Upper lobe of left lung (tissue), 6 donors: ENCODE results near the gene PALLD. TPM values are rescaled to one million over a fixed set of nuclear protein-coding genes. Genes with fewer than 3 reads are reported as not detected.

Experiments used
- ATAC-seq, 2 donors: fragments of 200-7000 bp; cut with Tn5 transposase; one replicate each; pipeline ENCODE4 v1.9.1; 2022; ENCODE audit warnings: mild to moderate bottlenecking in 2 of 2, moderate library complexity in 2 of 2; ENCODE audit not compliant: low FRiP score in 2 of 2
- DNase-seq, 2 donors: peaks; one replicate each; pipeline ENCODE4 v3.0.0-alpha.2; 2019 to 2020
- H3K27ac ChIP-seq, 4 donors: fragments of 200-600 bp; sonication (generic); one replicate each; pipeline ENCODE4 v1.5.1; 2016 to 2019
- H3K27me3 ChIP-seq, 4 donors: fragments of 200-600 bp; sonication (generic); one replicate each; pipeline ENCODE4 v1.5.1; 2017 to 2019
- H3K36me3 ChIP-seq, 4 donors: fragments of 200-600 bp; sonication (generic); one replicate each; pipeline ENCODE4 v1.5.1; 2016 to 2019
- H3K4me1 ChIP-seq, 4 donors: fragments of 200-600 bp; sonication (generic); one replicate each; pipeline ENCODE4 v1.5.1; 2018 to 2019
- H3K4me3 ChIP-seq, 4 donors: fragments of 200-600 bp; sonication (generic); one replicate each; pipeline ENCODE4 v1.5.1; 2017 to 2019; ENCODE audit warnings: mild to moderate bottlenecking in 2 of 4, moderate library complexity in 1 of 4
- H3K9me3 ChIP-seq, 4 donors: fragments of 200-600 bp; sonication (generic); one replicate each; pipeline ENCODE4 v1.5.1; 2018 to 2019
- CTCF ChIP-seq, 6 experiments: fragments of 450-650 bp in 4 of 6; fragments of 200-600 bp in 2 of 6; sonication (generic) in 2 of 6; IDR thresholded peaks; one replicate each; pipeline ENCODE4 v1.5.1; 2016 to 2019; ENCODE audit warnings: antibody characterized with exemption in 6 of 6
- EP300 ChIP-seq, 4 donors: sonication (generic); formaldehyde crosslinking; IDR thresholded peaks; one replicate each; pipeline ENCODE4 v1.5.1; 2017; ENCODE audit warnings: antibody characterized with exemption in 4 of 4, control low read depth in 2 of 4
- POLR2A ChIP-seq, 4 donors: fragments of 450-650 bp; IDR thresholded peaks; one replicate each; pipeline ENCODE4 v1.5.1; 2016 to 2017; ENCODE audit warnings: antibody characterized with exemption in 4 of 4, mild to moderate bottlenecking in 2 of 4
- POLR2AphosphoS5 ChIP-seq, 2 donors: sonication (generic); formaldehyde crosslinking; IDR thresholded peaks; one replicate each; pipeline ENCODE4 v1.5.1; 2017; ENCODE audit warnings: antibody characterized with exemption in 2 of 2
- WGBS, 2 donors: methylation state at CpG; one replicate each; pipeline ENCODE4 v1.1.5; 2017 to 2018; 5-methylcytosine and 5-hydroxymethylcytosine counted together
- total RNA-seq, 6 donors: library from RNA; depleted of rRNA in 4 of 6; stranded (reverse); fragments of >200 nt in 4 of 6; gene quantifications; one replicate each; pipeline versions ENCODE4 v1.1.0 to v1.2.1, GENCODE V29; 2016 to 2021
- donor health status: DM: no; HTN: no; CAD: no; lungs with moderate emphysema.
- donor health status: DM: no; HTN: yes; CAD: no; lungs with severe emphysema.

The PALLD gene
- total RNA-seq, 6 donors from 2014 or later = 63.9 to 175 (median 134) TPM

GRCh38 chr4:168489616-168490015 is 7.2 kb upstream of the PALLD start:
- H3K4me1 ChIP-seq = no peaks in the 10 kb centered on the region
- H3K9me3 ChIP-seq = no peaks in the 10 kb centered on the region
- no peaks in the 10 kb centered on the region for H3K36me3 ChIP-seq
- no peak for TF ChIP-seq POLR2AphosphoS5 (IDR thresholded peaks at IDR 0.05)
- no peak for TF ChIP-seq POLR2A (IDR thresholded peaks at IDR 0.05)
- TF ChIP-seq CTCF (IDR thresholded peaks at IDR 0.05) = no peak
- no peak for TF ChIP-seq EP300 (IDR thresholded peaks at IDR 0.05)
- no peak for ATAC-seq
- 90 to 94% methylated on average over 1 of the region's 1 CpG for WGBS, 2 donors
- DNase-seq = no peak
- H3K4me3 ChIP-seq = no peak overlapping the region
- no peak overlapping the region for H3K27ac ChIP-seq
- no peaks in the 10 kb centered on the region for H3K27me3 ChIP-seq

GRCh38 chr4:168490711-168491110 is 6.1 kb upstream of the PALLD start:
- WGBS, 2 donors = 94 to 97% methylated on average over 2 of the region's 2 CpGs
- ATAC-seq = no peak
- TF ChIP-seq POLR2AphosphoS5 (IDR thresholded peaks at IDR 0.05) (no peak), POLR2A (IDR thresholded peaks at IDR 0.05) (no peak), EP300 (IDR thresholded peaks at IDR 0.05) (no peak), CTCF (IDR thresholded peaks at IDR 0.05) (no peak)
- Histone ChIP-seq H3K36me3 (no peaks in the 10 kb centered on the region), H3K27me3 (no peaks in the 10 kb centered on the region), H3K9me3 (no peaks in the 10 kb centered on the region), H3K4me1 (no peaks in the 10 kb centered on the region), H3K27ac (no peak overlapping the region), H3K4me3 (no peak overlapping the region)
- no peak for DNase-seq

- Histone ChIP-seq H3K36me3 (no peaks in the 10 kb centered on the region), H3K9me3 (no peaks in the 10 kb centered on the region), H3K27ac (no peak overlapping the region), H3K4me3 (no peak overlapping the region), H3K4me1 (no peaks in the 10 kb centered on the region), H3K27me3 (no peaks in the 10 kb centered on the region)
- ATAC-seq (no peak), DNase-seq (no peak)
- TF ChIP-seq CTCF (IDR thresholded peaks at IDR 0.05) (no peak), POLR2AphosphoS5 (IDR thresholded peaks at IDR 0.05) (no peak), POLR2A (IDR thresholded peaks at IDR 0.05) (no peak), EP300 (IDR thresholded peaks at IDR 0.05) (no peak)
- WGBS, 2 donors = 92 to 95% methylated on average over 2 of the region's 2 CpGs
Observed at GRCh38 chr4:168491563-168491962, 5.3 kb upstream of the PALLD start.

GRCh38 chr4:168498251-168498650 is 1.4 kb downstream of the PALLD start:
- no peaks in the 10 kb centered on the region for H3K4me1 ChIP-seq
- TF ChIP-seq POLR2A (IDR thresholded peaks at IDR 0.05) (no peak), EP300 (IDR thresholded peaks at IDR 0.05) (no peak), POLR2AphosphoS5 (IDR thresholded peaks at IDR 0.05) (no peak), CTCF (IDR thresholded peaks at IDR 0.05) (no peak)
- no peak overlapping the region for H3K27ac ChIP-seq

GRCh38 chr4:168499241-168499640 is 2.4 kb downstream of the PALLD start:
- H3K9me3 ChIP-seq = no peaks in the 10 kb centered on the region
- TF ChIP-seq POLR2AphosphoS5 (IDR thresholded peaks at IDR 0.05) = no peak
- no peak for TF ChIP-seq CTCF (IDR thresholded peaks at IDR 0.05)
- no peak for TF ChIP-seq POLR2A (IDR thresholded peaks at IDR 0.05)
- no peak for TF ChIP-seq EP300 (IDR thresholded peaks at IDR 0.05)
- H3K4me3 ChIP-seq = no peak overlapping the region
- no peak overlapping the region for H3K27ac ChIP-seq
- no peaks in the 10 kb centered on the region for H3K27me3 ChIP-seq
- H3K36me3 ChIP-seq = no peaks in the 10 kb centered on the region
- ATAC-seq (no peak), DNase-seq (no peak)
- H3K4me1 ChIP-seq = no peaks in the 10 kb centered on the region

More at GRCh38 chr4:168498251-168498650, 1.4 kb downstream of the PALLD start:
- no peaks in the 10 kb centered on the region for H3K36me3 ChIP-seq
- no peaks in the 10 kb centered on the region for H3K27me3 ChIP-seq
- peak in 1 of 2 donors; percentile 56 for ATAC-seq
- no peaks in the 10 kb centered on the region for H3K9me3 ChIP-seq
- no peak overlapping the region for H3K4me3 ChIP-seq
- DNase-seq = no peak
